Liver (tissue), 9 donors: ENCODE data around the gene IL33. TPM values are rescaled to one million over a fixed set of nuclear protein-coding genes. Genes with fewer than 3 reads are reported as not detected.

Experiments used
- DNase-seq: peaks from one replicate; pipeline ENCODE4 v3.0.0-alpha.2; 2017; ENCODE audit warnings: low spot score
- H3K27ac ChIP-seq, 2 donors: one replicate each; pipeline ENCODE4 v1.7.0; 2013; ENCODE audit warnings: inconsistent platforms in 2 of 2, low read length in 2 of 2, control low read depth in 1 of 2, low read depth in 1 of 2, mild to moderate bottlenecking in 1 of 2
- H3K27me3 ChIP-seq, 4 donors: one replicate each; pipeline versions ENCODE4 v1.6.1 to v1.7.0; 2013; ENCODE audit warnings: low read length in 3 of 4, inconsistent platforms in 1 of 4, mild to moderate bottlenecking in 1 of 4, moderate library complexity in 1 of 4; ENCODE audit not compliant: control insufficient read depth in 4 of 4, insufficient read depth in 4 of 4
- H3K36me3 ChIP-seq, 4 donors: one replicate each; pipeline versions ENCODE4 v1.6.1 to v1.7.0; 2013; ENCODE audit warnings: low read length in 3 of 4, mild to moderate bottlenecking in 3 of 4, low read depth in 1 of 4, moderate library complexity in 1 of 4; ENCODE audit not compliant: control insufficient read depth in 4 of 4, insufficient read depth in 3 of 4
- H3K4me1 ChIP-seq, 4 donors: one replicate each; pipeline versions ENCODE4 v1.6.1 to v1.7.0; 2013; ENCODE audit warnings: low read length in 3 of 4, mild to moderate bottlenecking in 3 of 4, moderate library complexity in 1 of 4; ENCODE audit not compliant: control insufficient read depth in 4 of 4, insufficient read depth in 4 of 4
- H3K4me3 ChIP-seq, 3 donors: one replicate each; pipeline versions ENCODE4 v1.6.1 to v1.7.0; 2013; ENCODE audit warnings: low read length in 3 of 3, control low read depth in 1 of 3, low read depth in 1 of 3, mild to moderate bottlenecking in 1 of 3
- H3K9ac ChIP-seq, 2 donors: one replicate each; pipeline ENCODE4 v1.7.0; 2013; ENCODE audit warnings: low read length in 2 of 2, mild to moderate bottlenecking in 2 of 2, moderate library complexity in 2 of 2, control low read depth in 1 of 2, low read depth in 1 of 2
- H3K9me3 ChIP-seq, 4 donors: one replicate each; pipeline versions ENCODE4 v1.6.1 to v1.7.0; 2013; ENCODE audit warnings: low read length in 3 of 4; ENCODE audit not compliant: control insufficient read depth in 4 of 4
- EGR1 ChIP-seq, 2 donors: IDR thresholded peaks; 2 replicates each; pipeline ENCODE4 v1.6.1; 2016 to 2018; ENCODE audit warnings: antibody characterized with exemption in 2 of 2, low read depth in 2 of 2
- FOXA1 ChIP-seq: IDR thresholded peaks from 2 replicates; pipeline ENCODE4 v1.6.1; 2016; ENCODE audit warnings: antibody characterized with exemption
- FOXA2 ChIP-seq: IDR thresholded peaks from 2 replicates; pipeline ENCODE4 v1.6.1; 2016; ENCODE audit warnings: antibody characterized with exemption
- HNF4A ChIP-seq, 2 donors: conservative IDR thresholded peaks; 2 replicates each; pipeline ENCODE4 v1.6.1; 2016; ENCODE audit warnings: antibody characterized with exemption in 2 of 2, mild to moderate bottlenecking in 2 of 2
- HNF4G ChIP-seq: IDR thresholded peaks from 2 replicates; pipeline ENCODE4 v1.6.1; 2016; ENCODE audit warnings: antibody characterized with exemption
- JUND ChIP-seq, 2 donors: IDR thresholded peaks; 2 replicates each; pipeline ENCODE4 v1.6.1; 2016; ENCODE audit warnings: antibody characterized with exemption in 2 of 2
- TAF1 ChIP-seq: conservative IDR thresholded peaks from 2 replicates; pipeline ENCODE4 v1.6.1; 2016; ENCODE audit warnings: antibody characterized with exemption, mild to moderate bottlenecking
- YY1 ChIP-seq: IDR thresholded peaks from 2 replicates; pipeline ENCODE4 v1.6.1; 2016; ENCODE audit warnings: antibody characterized with exemption, mild to moderate bottlenecking
- WGBS: extraction: QIAGEN DNeasy Blood & Tissue Kit; methylation state at CpG from one replicate; pipeline ENCODE4 v1.1.7; 2013; 5-methylcytosine and 5-hydroxymethylcytosine counted together
- polyA plus RNA-seq, 2 donors: library from polyadenylated mRNA; stranded (reverse) in 1 of 2; unstranded in 1 of 2; fragments of 200-250 nt in 1 of 2; fragments of >200 nt in 1 of 2; fragmentation: Nextera tagmentation in 1 of 2; extraction: Ambion mirVana in 1 of 2; gene quantifications; one replicate each; pipeline versions ENCODE4 v1.2.1 to v1.2.3, GENCODE V29; 2013 to 2015
- total RNA-seq, 2 donors: library from RNA; depleted of rRNA; stranded (reverse); fragments of >200 nt; gene quantifications; one replicate each; pipeline ENCODE4 v1.2.3, GENCODE V29; 2014
- TF ChIP-seq, protein P1 (sequence below): IDR thresholded peaks from 2 replicates; pipeline ENCODE4 v1.6.1; 2016; ENCODE audit warnings: antibody characterized with exemption
- TF ChIP-seq, protein P2 (sequence below): IDR thresholded peaks from 2 replicates; pipeline ENCODE4 v1.6.1; 2016; ENCODE audit warnings: antibody characterized with exemption, mild to moderate bottlenecking
- TF ChIP-seq, protein P3 (sequence below): fragments of 150-350 bp; IDR thresholded peaks from 2 replicates; pipeline ENCODE4 v1.5.1; 2017; ENCODE audit warnings: improper control_type of control experiment, low read depth, low read length; ENCODE audit not compliant: missing input control
- TF ChIP-seq, protein P4 (sequence below): IDR thresholded peaks from 2 replicates; pipeline ENCODE4 v1.6.1; 2016; ENCODE audit warnings: antibody characterized with exemption
- donor health status: healthy.
- donor health status: healthy.
- donor health status: healthy.
- donor health status: healthy.
- donor health status: healthy.

IL33 gene
- total and polyA plus RNA-seq, 4 donors: 13.6 to 20.0 (median 16.4) TPM

DNA sequence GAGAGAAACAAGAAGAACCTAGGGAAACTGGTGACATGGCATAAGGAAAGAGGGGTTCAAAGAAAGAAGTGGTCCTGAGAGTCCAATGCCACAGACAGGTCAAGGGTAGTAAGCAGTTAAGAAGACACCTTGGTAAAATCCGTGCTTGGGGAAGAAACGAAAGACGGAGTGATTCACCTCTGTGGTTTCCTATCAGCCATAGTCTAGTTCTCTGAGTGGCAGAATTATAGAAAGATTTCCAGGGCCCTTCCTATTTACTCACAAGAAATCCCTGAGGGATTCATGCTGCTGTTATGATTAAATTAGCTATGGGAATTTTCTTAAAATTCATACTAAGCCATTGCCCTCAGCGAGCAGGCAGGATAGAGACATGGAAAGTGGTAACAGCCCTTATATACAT is 31.7 kb downstream of the IL33 start:
- Histone ChIP-seq H3K9me3 (no peaks in the 10 kb centered on the region), H3K4me1 (peaks cover 0 to 1% (median 0%) of the 10 kb centered on the region in 4 donors), H3K4me3 (no peak overlapping the region), H3K27me3 (no peaks in the 10 kb centered on the region), H3K36me3 (no peaks in the 10 kb centered on the region), H3K9ac (no peak overlapping the region), H3K27ac (no peak overlapping the region)
- WGBS: 51% methylated on average over 4 of the region's 4 CpGs
- TF ChIP-seq, protein P1, sequence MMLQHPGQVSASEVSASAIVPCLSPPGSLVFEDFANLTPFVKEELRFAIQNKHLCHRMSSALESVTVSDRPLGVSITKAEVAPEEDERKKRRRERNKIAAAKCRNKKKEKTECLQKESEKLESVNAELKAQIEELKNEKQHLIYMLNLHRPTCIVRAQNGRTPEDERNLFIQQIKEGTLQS: no peak
- TF ChIP-seq HNF4A (conservative IDR thresholded peaks at IDR 0.05) (no peak), HNF4G (no peak), TAF1 (no peak), FOXA1 (no peak), YY1 (no peak), JUND (IDR thresholded peaks at IDR 0.05) (no peak)
- TF ChIP-seq, protein P2, sequence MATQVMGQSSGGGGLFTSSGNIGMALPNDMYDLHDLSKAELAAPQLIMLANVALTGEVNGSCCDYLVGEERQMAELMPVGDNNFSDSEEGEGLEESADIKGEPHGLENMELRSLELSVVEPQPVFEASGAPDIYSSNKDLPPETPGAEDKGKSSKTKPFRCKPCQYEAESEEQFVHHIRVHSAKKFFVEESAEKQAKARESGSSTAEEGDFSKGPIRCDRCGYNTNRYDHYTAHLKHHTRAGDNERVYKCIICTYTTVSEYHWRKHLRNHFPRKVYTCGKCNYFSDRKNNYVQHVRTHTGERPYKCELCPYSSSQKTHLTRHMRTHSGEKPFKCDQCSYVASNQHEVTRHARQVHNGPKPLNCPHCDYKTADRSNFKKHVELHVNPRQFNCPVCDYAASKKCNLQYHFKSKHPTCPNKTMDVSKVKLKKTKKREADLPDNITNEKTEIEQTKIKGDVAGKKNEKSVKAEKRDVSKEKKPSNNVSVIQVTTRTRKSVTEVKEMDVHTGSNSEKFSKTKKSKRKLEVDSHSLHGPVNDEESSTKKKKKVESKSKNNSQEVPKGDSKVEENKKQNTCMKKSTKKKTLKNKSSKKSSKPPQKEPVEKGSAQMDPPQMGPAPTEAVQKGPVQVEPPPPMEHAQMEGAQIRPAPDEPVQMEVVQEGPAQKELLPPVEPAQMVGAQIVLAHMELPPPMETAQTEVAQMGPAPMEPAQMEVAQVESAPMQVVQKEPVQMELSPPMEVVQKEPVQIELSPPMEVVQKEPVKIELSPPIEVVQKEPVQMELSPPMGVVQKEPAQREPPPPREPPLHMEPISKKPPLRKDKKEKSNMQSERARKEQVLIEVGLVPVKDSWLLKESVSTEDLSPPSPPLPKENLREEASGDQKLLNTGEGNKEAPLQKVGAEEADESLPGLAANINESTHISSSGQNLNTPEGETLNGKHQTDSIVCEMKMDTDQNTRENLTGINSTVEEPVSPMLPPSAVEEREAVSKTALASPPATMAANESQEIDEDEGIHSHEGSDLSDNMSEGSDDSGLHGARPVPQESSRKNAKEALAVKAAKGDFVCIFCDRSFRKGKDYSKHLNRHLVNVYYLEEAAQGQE: no peak
- TF ChIP-seq, protein P3, sequence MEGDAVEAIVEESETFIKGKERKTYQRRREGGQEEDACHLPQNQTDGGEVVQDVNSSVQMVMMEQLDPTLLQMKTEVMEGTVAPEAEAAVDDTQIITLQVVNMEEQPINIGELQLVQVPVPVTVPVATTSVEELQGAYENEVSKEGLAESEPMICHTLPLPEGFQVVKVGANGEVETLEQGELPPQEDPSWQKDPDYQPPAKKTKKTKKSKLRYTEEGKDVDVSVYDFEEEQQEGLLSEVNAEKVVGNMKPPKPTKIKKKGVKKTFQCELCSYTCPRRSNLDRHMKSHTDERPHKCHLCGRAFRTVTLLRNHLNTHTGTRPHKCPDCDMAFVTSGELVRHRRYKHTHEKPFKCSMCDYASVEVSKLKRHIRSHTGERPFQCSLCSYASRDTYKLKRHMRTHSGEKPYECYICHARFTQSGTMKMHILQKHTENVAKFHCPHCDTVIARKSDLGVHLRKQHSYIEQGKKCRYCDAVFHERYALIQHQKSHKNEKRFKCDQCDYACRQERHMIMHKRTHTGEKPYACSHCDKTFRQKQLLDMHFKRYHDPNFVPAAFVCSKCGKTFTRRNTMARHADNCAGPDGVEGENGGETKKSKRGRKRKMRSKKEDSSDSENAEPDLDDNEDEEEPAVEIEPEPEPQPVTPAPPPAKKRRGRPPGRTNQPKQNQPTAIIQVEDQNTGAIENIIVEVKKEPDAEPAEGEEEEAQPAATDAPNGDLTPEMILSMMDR: no peak
- no peak for DNase-seq

DNA sequence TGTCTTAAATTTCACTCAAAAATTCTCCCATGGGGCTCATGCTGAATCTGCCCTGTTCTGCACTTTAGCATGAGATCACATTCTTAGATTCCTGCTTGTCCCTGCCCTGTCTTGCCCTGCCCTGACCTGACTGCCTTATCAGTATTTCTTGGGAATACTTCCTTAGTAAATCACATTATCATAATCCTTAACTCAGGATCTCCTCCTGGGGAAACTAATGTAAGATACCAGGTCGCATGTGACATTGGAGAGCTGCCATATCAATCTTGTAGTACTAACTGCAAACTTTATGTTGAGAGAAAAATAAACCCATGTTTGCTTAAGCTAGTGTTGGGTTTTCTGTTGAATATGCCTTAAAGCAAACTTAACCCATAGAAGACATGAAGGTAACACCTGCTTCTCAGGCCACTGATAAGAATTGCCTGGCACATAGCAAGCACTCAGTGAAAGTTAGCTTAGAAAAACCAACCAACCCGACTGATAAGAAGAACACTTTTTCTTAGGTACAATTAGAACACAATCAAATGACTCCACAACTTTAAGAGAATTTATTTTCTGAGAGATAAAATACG is 53.3 kb downstream of the IL33 start:
- H3K36me3 ChIP-seq: no peaks in the 10 kb centered on the region
- H3K4me3 ChIP-seq: no peak overlapping the region
- H3K4me1 ChIP-seq: peaks cover 7 to 22% (median 14%) of the 10 kb centered on the region in 4 donors
- no peaks in the 10 kb centered on the region for H3K27me3 ChIP-seq
- H3K9ac ChIP-seq: no peak overlapping the region
- no peak for DNase-seq
- TF ChIP-seq, protein P4, sequence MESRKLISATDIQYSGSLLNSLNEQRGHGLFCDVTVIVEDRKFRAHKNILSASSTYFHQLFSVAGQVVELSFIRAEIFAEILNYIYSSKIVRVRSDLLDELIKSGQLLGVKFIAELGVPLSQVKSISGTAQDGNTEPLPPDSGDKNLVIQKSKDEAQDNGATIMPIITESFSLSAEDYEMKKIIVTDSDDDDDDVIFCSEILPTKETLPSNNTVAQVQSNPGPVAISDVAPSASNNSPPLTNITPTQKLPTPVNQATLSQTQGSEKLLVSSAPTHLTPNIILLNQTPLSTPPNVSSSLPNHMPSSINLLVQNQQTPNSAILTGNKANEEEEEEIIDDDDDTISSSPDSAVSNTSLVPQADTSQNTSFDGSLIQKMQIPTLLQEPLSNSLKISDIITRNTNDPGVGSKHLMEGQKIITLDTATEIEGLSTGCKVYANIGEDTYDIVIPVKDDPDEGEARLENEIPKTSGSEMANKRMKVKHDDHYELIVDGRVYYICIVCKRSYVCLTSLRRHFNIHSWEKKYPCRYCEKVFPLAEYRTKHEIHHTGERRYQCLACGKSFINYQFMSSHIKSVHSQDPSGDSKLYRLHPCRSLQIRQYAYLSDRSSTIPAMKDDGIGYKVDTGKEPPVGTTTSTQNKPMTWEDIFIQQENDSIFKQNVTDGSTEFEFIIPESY: no peak
- TF ChIP-seq EGR1 (IDR thresholded peaks at IDR 0.05; ENCODE audit: low read depth in 2 of 2) (no peak), FOXA2 (no peak), HNF4A (conservative IDR thresholded peaks at IDR 0.05) (no peak)
- TF ChIP-seq, protein P3: no peak
- H3K27ac ChIP-seq: no peak overlapping the region
- WGBS: 56% methylated on average over 3 of the region's 3 CpGs
- no peaks in the 10 kb centered on the region for H3K9me3 ChIP-seq
